ENCODE measurements around the gene DNAJC25.

DNAJC25 gene

DNA sequence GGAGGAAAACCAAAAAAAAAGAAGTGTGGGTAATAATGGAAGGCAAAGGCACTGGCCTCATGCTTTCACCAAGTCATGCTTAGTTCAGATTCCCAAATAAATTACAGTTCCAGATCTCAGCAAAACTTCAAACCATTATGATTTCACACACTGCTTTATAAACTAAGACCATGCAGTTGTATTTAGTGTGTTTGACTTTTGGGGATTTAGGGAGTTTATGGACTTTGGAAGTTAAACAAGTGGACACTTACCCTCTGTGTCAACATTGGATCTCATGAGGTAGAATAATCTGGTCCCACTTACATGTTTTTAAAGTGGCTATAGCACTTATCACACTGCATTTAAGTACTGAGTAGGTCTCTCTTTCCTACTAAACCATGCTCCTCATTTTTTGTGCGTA lies 3.7 kb downstream of the DNAJC25 start:
- peaks cover 2% of the 10 kb centered on the region; the same call in 1 of the 2 replicates for H3K4me1 ChIP-seq (ENCODE audit: control insufficient read depth, insufficient read depth, low read length)
- no peak for TF ChIP-seq ZNF239 (tag by site-specific recombination; IDR thresholded peaks at IDR 0.05)
- peak; percentile 28; the same call in 1 of the 2 replicates for TF ChIP-seq MZF1 (tag by site-specific recombination; IDR thresholded peaks at IDR 0.05; ENCODE audit: borderline replicate concordance)
- H3K4me3 ChIP-seq (ENCODE audit: low read depth, low read length), result no peak overlapping the region
- ChIA-PET CTCF (no interaction called here), POLR2A (no interaction called here)
- H3K9me3 ChIP-seq (ENCODE audit: control insufficient read depth, insufficient read depth, low read depth, low read length), result no peaks in the 10 kb centered on the region
- no peaks in the 10 kb centered on the region for H3K36me3 ChIP-seq (ENCODE audit: control insufficient read depth in 2 of 2, insufficient read depth in 1 of 2, low read length in 2 of 2)
- no peak overlapping the region for H3K27ac ChIP-seq (ENCODE audit: extremely low read depth, low read depth, low read length)

GRCh38 chr9:111637421-111637950 lies 6.4 kb downstream of the DNAJC25 start:
- H3K4me1 ChIP-seq (ENCODE audit: control insufficient read depth, insufficient read depth, low read length), result peaks cover 2% of the 10 kb centered on the region; the same call in 1 of the 2 replicates
- ChIA-PET CTCF (no interaction called here), POLR2A (no interaction called here)
- H3K27ac ChIP-seq (ENCODE audit: extremely low read depth, low read depth, low read length), result no peak overlapping the region
- no peaks in the 10 kb centered on the region for H3K9me3 ChIP-seq (ENCODE audit: control insufficient read depth, insufficient read depth, low read depth, low read length)
- H3K36me3 ChIP-seq (ENCODE audit: control insufficient read depth in 2 of 2, insufficient read depth in 1 of 2, low read length in 2 of 2), result no peaks in the 10 kb centered on the region
- TF ChIP-seq OVOL3 (tag by site-specific recombination; IDR thresholded peaks at IDR 0.05) (no peak), ZNF76 (tag by site-specific recombination; IDR thresholded peaks at IDR 0.05; ENCODE audit: borderline replicate concordance, low read depth) (no peak), ZNF350 (tag by site-specific recombination; IDR thresholded peaks at IDR 0.05) (no peak), GLI2 (tag by site-specific recombination; IDR thresholded peaks at IDR 0.05; ENCODE audit: borderline replicate concordance, low read depth) (no peak), ZNF785 (tag by site-specific recombination; IDR thresholded peaks at IDR 0.05) (no peak), ZNF501 (tag by site-specific recombination; IDR thresholded peaks at IDR 0.05) (no peak), PRDM1 (tag by site-specific recombination; IDR thresholded peaks at IDR 0.05) (peak; percentile 95), GLIS2 (tag by site-specific recombination; IDR thresholded peaks at IDR 0.05) (no peak), ZNF37A (tag by site-specific recombination; IDR thresholded peaks at IDR 0.05) (no peak)
- H3K4me3 ChIP-seq (ENCODE audit: low read depth, low read length), result no peak overlapping the region

- POLR2A ChIA-PET, result no interaction called here
These were observed 13.2 kb downstream of the DNAJC25 start for GRCh38 chr9:111644195-111644772.

More at GRCh38 chr9:111644195-111644772, 13.2 kb downstream of the DNAJC25 start:
- CTCF ChIA-PET, result interaction anchor here (0.7 kb wide), 1 partner anchor 1500 kb away, joined by 3 read pairs; no protein-coding TSS in a partner anchor
- Histone ChIP-seq H3K4me1 (ENCODE audit: control insufficient read depth, insufficient read depth, low read length) (no peaks in the 10 kb centered on the region), H3K27ac (ENCODE audit: extremely low read depth, low read depth, low read length) (no peak overlapping the region), H3K9me3 (ENCODE audit: control insufficient read depth, insufficient read depth, low read depth, low read length) (no peaks in the 10 kb centered on the region), H3K4me3 (ENCODE audit: low read depth, low read length) (no peak overlapping the region), H3K36me3 (ENCODE audit: control insufficient read depth in 2 of 2, insufficient read depth in 1 of 2, low read length in 2 of 2) (peaks cover 10 to 41% of the 10 kb centered on the region in 2 experiments; a peak in 2 of 3 replicates)
- TF ChIP-seq KLF8 (tag by site-specific recombination; IDR thresholded peaks at IDR 0.05), result no peak
- TF ChIP-seq ZNF16 (tag by site-specific recombination; IDR thresholded peaks at IDR 0.05; ENCODE audit: low read depth), result no peak
- no peak for TF ChIP-seq ZNF138 (tag by site-specific recombination; IDR thresholded peaks at IDR 0.05; ENCODE audit: borderline replicate concordance)
- no peak for TF ChIP-seq ZNF488 (tag by site-specific recombination; IDR thresholded peaks at IDR 0.05)
- TF ChIP-seq ZNF658 (tag by site-specific recombination; IDR thresholded peaks at IDR 0.05), result no peak
- no peak for TF ChIP-seq ZFHX2 (tag by site-specific recombination; conservative IDR thresholded peaks at IDR 0.05)
- TF ChIP-seq, protein P1, sequence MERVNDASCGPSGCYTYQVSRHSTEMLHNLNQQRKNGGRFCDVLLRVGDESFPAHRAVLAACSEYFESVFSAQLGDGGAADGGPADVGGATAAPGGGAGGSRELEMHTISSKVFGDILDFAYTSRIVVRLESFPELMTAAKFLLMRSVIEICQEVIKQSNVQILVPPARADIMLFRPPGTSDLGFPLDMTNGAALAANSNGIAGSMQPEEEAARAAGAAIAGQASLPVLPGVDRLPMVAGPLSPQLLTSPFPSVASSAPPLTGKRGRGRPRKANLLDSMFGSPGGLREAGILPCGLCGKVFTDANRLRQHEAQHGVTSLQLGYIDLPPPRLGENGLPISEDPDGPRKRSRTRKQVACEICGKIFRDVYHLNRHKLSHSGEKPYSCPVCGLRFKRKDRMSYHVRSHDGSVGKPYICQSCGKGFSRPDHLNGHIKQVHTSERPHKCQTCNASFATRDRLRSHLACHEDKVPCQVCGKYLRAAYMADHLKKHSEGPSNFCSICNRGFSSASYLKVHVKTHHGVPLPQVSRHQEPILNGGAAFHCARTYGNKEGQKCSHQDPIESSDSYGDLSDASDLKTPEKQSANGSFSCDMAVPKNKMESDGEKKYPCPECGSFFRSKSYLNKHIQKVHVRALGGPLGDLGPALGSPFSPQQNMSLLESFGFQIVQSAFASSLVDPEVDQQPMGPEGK (tag by site-specific recombination; IDR thresholded peaks at IDR 0.05), result no peak

Data from HEK293 (cell line).